IPS-20b (cell line): Measurements from ENCODE around the gene TCF7L2.

Source experiments
- H3K27ac ChIP-seq: one replicate; pipeline ENCODE4 v1.5.1; 2013; ENCODE audit warnings: low read length
- H3K27me3 ChIP-seq: 2 replicates; pipeline ENCODE4 v1.6.1; 2013; ENCODE audit warnings: mild to moderate bottlenecking, low read length, inconsistent platforms; ENCODE audit not compliant: insufficient read depth
- H3K36me3 ChIP-seq: 2 replicates; pipeline ENCODE4 v1.6.1; 2013; ENCODE audit warnings: low read depth, mild to moderate bottlenecking, inconsistent platforms, low read length, moderate library complexity; ENCODE audit not compliant: insufficient read depth
- H3K4me1 ChIP-seq: 2 replicates; pipeline ENCODE4 v1.6.1; 2013; ENCODE audit warnings: mild to moderate bottlenecking, control low read depth, inconsistent platforms, low read length, moderate library complexity; ENCODE audit not compliant: insufficient read depth
- H3K4me3 ChIP-seq: 2 replicates; pipeline ENCODE4 v1.5.1; 2013; ENCODE audit warnings: mild to moderate bottlenecking, low read length, inconsistent platforms
- H3K9ac ChIP-seq: 2 replicates; pipeline ENCODE4 v1.6.1; 2013; ENCODE audit warnings: low read depth, mild to moderate bottlenecking, inconsistent platforms, low read length, moderate library complexity
- H3K9me3 ChIP-seq: 2 replicates; pipeline ENCODE4 v1.6.1; 2013; ENCODE audit warnings: mild to moderate bottlenecking, low read depth, low read length, inconsistent platforms; ENCODE audit not compliant: insufficient read depth

The TCF7L2 gene

GRCh38 chr10:113153493-113154102, 203.6 kb downstream of the TCF7L2 start:
- no peak overlapping the region for H3K4me3 ChIP-seq
- peaks cover 99% of the 10 kb centered on the region for H3K36me3 ChIP-seq
- H3K27ac ChIP-seq = no peak overlapping the region
- H3K9ac ChIP-seq = no peak overlapping the region
- no peaks in the 10 kb centered on the region for H3K4me1 ChIP-seq
- no peaks in the 10 kb centered on the region for H3K27me3 ChIP-seq
- no peaks in the 10 kb centered on the region for H3K9me3 ChIP-seq

- Histone ChIP-seq H3K4me1 (no peaks in the 10 kb centered on the region), H3K27ac (no peak overlapping the region), H3K36me3 (peaks cover 96% of the 10 kb centered on the region), H3K27me3 (no peaks in the 10 kb centered on the region), H3K4me3 (no peak overlapping the region), H3K9ac (no peak overlapping the region), H3K9me3 (no peaks in the 10 kb centered on the region)
Observed at GRCh38 chr10:113157441-113157840, 207.4 kb downstream of the TCF7L2 start.

- Histone ChIP-seq H3K4me3 (no peak overlapping the region), H3K36me3 (peaks cover 96% of the 10 kb centered on the region), H3K27me3 (no peaks in the 10 kb centered on the region), H3K4me1 (peaks cover under 1% of the 10 kb centered on the region; the same call in 1 of the 2 replicates), H3K27ac (no peak overlapping the region), H3K9ac (no peak overlapping the region), H3K9me3 (no peaks in the 10 kb centered on the region)
Observed at GRCh38 chr10:113158183-113158582, 208.1 kb downstream of the TCF7L2 start.

GRCh38 chr10:113159563-113159962, 209.5 kb downstream of the TCF7L2 start:
- H3K4me3 ChIP-seq = no peak overlapping the region
- H3K9ac ChIP-seq = no peak overlapping the region
- H3K27me3 ChIP-seq = no peaks in the 10 kb centered on the region
- peaks cover 94% of the 10 kb centered on the region for H3K36me3 ChIP-seq
- no peak overlapping the region for H3K27ac ChIP-seq
- peaks cover 13% of the 10 kb centered on the region; the same call in 1 of the 2 replicates for H3K4me1 ChIP-seq
- H3K9me3 ChIP-seq = no peaks in the 10 kb centered on the region

GRCh38 chr10:113160641-113161040, 210.6 kb downstream of the TCF7L2 start:
- Histone ChIP-seq H3K9me3 (no peaks in the 10 kb centered on the region), H3K4me1 (peaks cover 17% of the 10 kb centered on the region; the same call in 1 of the 2 replicates), H3K36me3 (peaks cover 83% of the 10 kb centered on the region), H3K27ac (no peak overlapping the region), H3K9ac (no peak overlapping the region), H3K27me3 (no peaks in the 10 kb centered on the region), H3K4me3 (no peak overlapping the region)

- Histone ChIP-seq H3K9me3 (no peaks in the 10 kb centered on the region), H3K27me3 (no peaks in the 10 kb centered on the region), H3K4me3 (no peak overlapping the region), H3K4me1 (peaks cover 21% of the 10 kb centered on the region; the same call in 1 of the 2 replicates), H3K27ac (no peak overlapping the region), H3K36me3 (peaks cover 79% of the 10 kb centered on the region), H3K9ac (no peak overlapping the region)
Observed at GRCh38 chr10:113161066-113161465, 211.0 kb downstream of the TCF7L2 start.

DNA sequence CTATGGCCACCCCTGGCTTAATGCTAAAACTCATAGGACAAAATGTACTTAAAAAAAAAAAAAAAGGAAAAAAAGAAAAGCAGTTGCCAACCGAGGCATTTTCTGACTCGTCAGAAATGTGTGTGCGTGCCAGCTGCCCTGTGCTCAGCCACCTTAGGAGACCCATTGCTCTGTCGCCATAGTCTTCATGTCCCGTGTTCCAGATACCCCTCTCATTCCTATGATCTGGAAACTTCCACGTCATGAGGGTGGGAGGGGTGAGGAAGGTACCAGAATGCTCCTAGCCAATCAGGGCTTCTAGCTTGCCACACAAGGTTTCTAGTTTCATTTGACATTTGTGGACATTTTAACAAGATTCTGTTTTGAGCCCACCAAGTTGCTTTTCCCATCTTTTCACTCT, 212.9 kb downstream of the TCF7L2 start:
- Histone ChIP-seq H3K27me3 (no peaks in the 10 kb centered on the region), H3K27ac (no peak overlapping the region), H3K4me1 (peaks cover 31% of the 10 kb centered on the region; the same call in 1 of the 2 replicates), H3K9ac (no peak overlapping the region), H3K9me3 (no peaks in the 10 kb centered on the region), H3K4me3 (no peak overlapping the region), H3K36me3 (peaks cover 73% of the 10 kb centered on the region)

GRCh38 chr10:113165673-113166072, 215.6 kb downstream of the TCF7L2 start:
- no peaks in the 10 kb centered on the region for H3K27me3 ChIP-seq

DNA sequence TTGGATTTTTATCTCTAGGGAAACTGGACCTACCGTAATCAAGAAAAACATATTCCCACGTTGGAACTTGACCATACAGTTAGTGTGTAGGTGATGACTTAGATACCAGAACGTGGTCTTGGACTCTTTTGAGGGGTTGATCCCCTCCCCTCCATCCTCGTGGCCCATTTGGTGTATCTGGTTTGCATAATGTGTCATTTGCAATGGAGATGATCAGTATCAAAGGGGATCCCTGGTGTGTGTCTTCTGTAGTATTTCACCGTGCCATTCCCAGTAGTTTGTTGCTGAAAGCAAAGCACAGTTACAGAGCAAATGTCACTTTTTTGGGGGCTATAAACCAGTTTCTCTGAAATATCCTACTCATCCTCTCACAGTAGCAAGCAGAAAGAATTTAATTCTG, 217.7 kb downstream of the TCF7L2 start:
- Histone ChIP-seq H3K9me3 (no peaks in the 10 kb centered on the region), H3K27me3 (no peaks in the 10 kb centered on the region), H3K4me3 (no peak overlapping the region), H3K9ac (no peak overlapping the region), H3K4me1 (peaks cover 43% of the 10 kb centered on the region; the same call in 1 of the 2 replicates), H3K36me3 (peaks cover 30% of the 10 kb centered on the region; the same call in 1 of the 2 replicates), H3K27ac (no peak overlapping the region)

More at GRCh38 chr10:113165673-113166072, 215.6 kb downstream of the TCF7L2 start:
- Histone ChIP-seq H3K4me1 (peaks cover 43% of the 10 kb centered on the region; the same call in 1 of the 2 replicates), H3K27ac (no peak overlapping the region), H3K9me3 (no peaks in the 10 kb centered on the region), H3K4me3 (no peak overlapping the region), H3K9ac (no peak overlapping the region), H3K36me3 (peaks cover 48% of the 10 kb centered on the region)

- Histone ChIP-seq H3K36me3 (peaks cover 21% of the 10 kb centered on the region; the same call in 1 of the 2 replicates), H3K27me3 (no peaks in the 10 kb centered on the region), H3K9me3 (no peaks in the 10 kb centered on the region), H3K4me3 (no peak overlapping the region), H3K9ac (no peak overlapping the region), H3K4me1 (peaks cover 38% of the 10 kb centered on the region; the same call in 1 of the 2 replicates), H3K27ac (no peak overlapping the region)
Observed at GRCh38 chr10:113168584-113168983, 218.5 kb downstream of the TCF7L2 start.

DNA sequence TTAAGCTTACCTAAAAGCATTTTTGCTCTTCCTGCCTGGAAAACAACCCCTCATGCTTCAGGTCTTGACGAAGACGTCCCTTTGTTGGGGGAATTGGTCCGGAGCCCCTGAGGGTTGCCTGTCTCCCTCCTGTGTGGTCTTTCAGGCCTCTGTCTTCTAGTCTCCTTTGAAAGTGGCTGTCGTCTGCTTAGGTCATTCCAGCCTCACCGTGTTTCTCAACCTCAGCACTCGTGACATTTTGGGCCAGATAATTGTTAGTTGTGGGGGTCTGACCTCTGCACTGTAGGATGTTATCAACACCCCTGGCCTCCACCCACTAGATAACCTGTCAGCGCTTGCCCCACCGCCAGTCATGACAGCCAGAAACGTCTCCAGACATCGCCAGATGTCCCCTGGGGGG, 219.1 kb downstream of the TCF7L2 start:
- Histone ChIP-seq H3K9me3 (no peaks in the 10 kb centered on the region), H3K9ac (no peak overlapping the region), H3K27me3 (no peaks in the 10 kb centered on the region), H3K4me1 (peaks cover 34% of the 10 kb centered on the region; the same call in 1 of the 2 replicates), H3K27ac (no peak overlapping the region), H3K36me3 (peaks cover 16% of the 10 kb centered on the region; the same call in 1 of the 2 replicates), H3K4me3 (no peak overlapping the region)

DNA sequence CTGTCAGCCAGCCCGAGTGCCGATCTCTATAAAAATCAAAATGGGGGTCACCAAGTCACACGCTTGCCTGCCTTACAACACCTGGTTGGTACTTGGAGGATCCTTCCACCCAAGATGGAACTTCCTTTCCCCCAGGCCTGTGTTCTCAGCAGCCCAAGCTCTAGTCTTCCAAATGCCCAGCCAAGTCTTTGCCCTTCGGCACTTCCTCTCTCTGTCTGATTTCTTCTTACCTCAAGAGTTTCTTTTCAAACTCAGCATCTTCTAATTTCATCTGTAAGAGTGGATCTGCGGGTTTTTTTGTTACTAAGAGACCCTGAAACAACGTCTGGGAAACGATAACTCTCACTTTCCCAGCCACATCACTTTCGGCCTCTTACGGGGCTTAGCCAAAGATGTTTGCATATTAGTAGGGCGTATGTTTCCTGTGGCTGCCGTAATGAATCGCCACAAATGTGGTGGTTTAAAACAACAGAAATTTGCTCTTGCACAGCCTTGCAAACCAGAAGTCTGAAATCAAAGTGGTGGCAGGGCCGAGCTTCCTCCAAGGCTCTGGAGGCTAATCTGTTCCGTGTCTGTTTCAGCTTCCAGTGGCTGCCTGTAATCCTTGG, 219.9 kb downstream of the TCF7L2 start:
- H3K27me3 ChIP-seq = no peaks in the 10 kb centered on the region
- peaks cover 13% of the 10 kb centered on the region; the same call in 1 of the 2 replicates for H3K36me3 ChIP-seq
- H3K4me1 ChIP-seq = peaks cover 27% of the 10 kb centered on the region; the same call in 1 of the 2 replicates
- H3K9me3 ChIP-seq = no peaks in the 10 kb centered on the region
- H3K4me3 ChIP-seq = no peak overlapping the region
- no peak overlapping the region for H3K9ac ChIP-seq
- H3K27ac ChIP-seq = no peak overlapping the region
